Stimulated activated naive CD8-positive, alpha-beta T cell treated with anti-CD3 and anti-CD28 coated beads, Interleukin-15, Interleukin-2, amounts not matched to agents 100 U/mL and 50 U/mL, for 24 hours (primary cell): Measurements from ENCODE around the gene SLC10A7.

Experiments used
- ATAC-seq: fragments of 150-1000 bp; cut with Tn5 transposase; one replicate; pipeline ENCODE4 v1.10.0; 2021
- DNase-seq: peaks from one replicate; pipeline ENCODE4 v3.0.0; 2021

SLC10A7 gene

GRCh38 chr4:146494143-146494542 is 27.6 kb downstream of the SLC10A7 start:
- ATAC-seq (no peak), DNase-seq (no peak)

- ATAC-seq (no peak), DNase-seq (no peak)
Measured at GRCh38 chr4:146490106-146490505, 31.6 kb downstream of the SLC10A7 start.

DNA sequence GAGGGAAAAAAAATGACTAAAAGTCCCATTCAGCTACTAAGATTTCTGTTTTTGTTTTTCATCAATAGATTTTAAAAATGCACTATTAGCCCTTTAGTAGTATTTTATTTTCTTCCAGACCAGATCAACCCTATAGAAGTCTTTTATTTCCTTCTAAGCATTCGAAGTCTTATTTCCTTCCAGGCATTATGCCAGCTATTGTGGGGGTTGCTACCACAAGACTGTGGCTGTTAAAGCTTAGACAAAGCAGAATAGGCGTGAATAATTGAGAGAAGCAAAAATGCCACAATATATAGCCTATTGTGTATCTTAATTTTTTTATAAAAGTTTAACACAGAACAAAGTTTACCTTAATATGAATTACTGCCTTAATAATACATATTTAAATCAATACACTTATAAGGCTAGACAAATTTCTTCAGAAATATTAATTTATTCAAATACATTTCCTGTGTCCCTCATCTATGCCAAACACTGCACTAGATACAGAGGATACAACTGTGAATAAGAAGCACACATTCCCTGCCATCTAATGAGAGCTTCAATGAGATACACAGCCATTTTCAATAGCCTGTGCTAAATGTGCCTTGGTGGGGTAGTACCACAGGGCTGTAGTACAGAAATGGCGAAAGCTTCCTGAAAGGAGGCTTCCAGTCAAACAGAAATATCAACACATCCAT is 33.1 kb downstream of the SLC10A7 start:
- ATAC-seq, result no peak
- no peak for DNase-seq

DNA sequence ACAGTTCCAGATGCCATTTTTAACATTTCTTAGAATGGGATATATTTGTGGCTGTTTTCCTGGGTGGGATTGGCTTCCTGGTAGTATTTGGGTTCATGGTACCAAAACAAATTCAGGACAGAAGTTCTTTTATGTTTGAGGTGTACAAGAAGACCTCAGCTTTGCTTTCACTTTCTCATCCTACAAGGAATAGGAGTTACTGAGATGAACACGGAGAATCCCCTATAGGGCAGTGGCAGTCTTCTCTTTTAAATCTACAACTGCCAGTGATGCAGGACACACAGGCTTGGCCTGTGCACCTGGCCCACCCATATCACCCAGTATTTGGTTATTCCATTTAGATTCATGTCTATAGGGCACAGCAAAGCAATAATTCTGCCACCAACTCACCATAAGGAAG is 35.2 kb downstream of the SLC10A7 start:
- ATAC-seq (peak; percentile 36), DNase-seq (no peak)

DNA sequence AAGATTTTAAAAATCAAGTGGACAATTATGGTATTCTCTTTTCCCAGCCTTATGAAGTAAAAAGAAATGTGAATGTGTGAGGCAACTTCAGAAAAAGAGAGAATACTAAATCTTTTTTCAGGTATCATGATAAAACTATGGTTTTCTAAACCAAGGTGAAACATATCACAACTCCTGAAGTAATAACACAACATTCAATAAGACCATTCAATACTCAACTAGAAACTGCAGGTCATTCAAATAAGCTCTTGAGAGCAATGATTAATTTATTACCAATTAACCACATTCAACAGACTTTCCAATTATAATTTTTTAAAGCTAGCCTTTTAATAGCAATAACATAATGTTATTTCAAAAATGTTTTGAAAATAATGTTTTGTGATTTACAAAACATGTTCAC is 35.8 kb downstream of the SLC10A7 start:
- ATAC-seq, result no peak
- DNase-seq, result no peak

DNA sequence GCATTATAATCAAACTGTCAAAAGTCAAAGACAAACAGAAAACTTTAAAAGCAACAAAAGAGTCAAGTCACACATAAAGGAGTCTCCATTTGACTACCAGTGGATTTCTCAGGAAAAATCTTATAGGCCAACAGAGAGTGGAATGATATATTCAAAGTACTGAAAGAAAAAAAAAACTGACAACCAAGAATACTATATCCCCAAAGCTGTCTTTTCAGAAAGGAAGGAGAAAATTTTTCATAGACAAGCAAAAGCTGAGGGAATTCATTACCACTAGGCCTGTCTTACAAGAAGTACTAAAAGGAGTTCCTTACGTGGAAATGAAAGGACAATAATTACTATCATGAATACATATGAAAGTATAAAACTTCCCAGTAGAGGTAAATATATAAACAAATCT is 39.0 kb downstream of the SLC10A7 start:
- ATAC-seq, result no peak

DNA sequence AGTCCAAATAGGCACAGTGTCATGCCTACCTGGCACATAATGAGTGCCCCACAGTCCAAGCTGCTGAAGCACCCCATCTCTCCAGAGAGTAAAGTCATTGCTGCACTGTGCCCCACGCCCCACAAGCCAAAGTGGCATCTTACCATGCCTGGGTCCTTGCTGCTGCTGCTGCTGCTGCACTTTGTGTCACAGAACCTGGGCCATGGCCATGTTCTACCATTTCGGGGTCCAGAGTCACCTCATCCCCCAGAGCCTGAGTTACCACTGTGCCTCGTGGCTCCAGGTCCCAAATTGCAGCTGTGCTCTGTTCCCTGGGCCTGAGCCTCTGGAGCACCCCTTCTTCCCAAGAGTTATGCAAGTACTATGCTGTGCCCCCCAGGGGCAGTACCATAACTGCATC is 40.5 kb downstream of the SLC10A7 start:
- DNase-seq, result no peak
- ATAC-seq, result no peak

More for the DNA sequence above, 39.0 kb downstream of the SLC10A7 start:
- no peak for DNase-seq

DNA sequence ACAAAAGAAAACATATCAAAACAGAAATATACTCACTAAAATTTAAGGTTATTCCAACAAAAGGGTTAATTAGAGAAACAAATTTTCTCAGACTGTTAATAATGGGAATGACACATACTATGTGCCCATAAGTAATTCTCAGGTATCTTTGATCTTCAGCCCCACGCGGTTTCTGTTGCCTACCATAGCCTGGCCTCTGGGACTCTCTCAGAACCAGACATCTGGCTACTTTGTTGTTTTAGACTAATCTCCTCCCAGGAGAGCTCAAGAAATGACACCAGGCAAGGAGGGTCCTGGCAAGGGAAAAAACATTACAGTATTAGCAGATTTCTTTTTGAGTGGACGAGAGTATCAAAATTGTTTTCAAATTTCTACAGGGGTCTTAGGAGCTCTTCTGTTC is 43.7 kb downstream of the SLC10A7 start:
- DNase-seq (no peak), ATAC-seq (no peak)

DNA sequence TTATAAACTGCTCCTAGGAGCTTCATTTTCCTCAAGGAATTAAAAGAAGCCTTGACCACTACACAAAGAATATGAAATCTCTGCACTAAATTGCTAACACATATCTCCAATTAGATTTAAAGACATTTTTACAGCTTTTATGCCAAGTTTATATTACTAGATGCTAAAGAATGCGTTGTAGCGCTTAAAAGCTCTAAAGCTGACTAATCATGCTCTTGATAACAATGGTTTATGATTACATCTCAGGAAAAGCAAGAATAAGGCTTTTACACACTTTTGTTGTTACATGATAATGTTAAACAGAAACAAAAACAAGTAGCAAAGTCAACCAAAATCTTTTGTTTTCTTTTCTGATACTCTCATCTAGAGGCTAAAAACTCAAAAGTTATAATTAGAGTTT is 44.7 kb downstream of the SLC10A7 start:
- DNase-seq, result no peak
- ATAC-seq, result no peak

DNA sequence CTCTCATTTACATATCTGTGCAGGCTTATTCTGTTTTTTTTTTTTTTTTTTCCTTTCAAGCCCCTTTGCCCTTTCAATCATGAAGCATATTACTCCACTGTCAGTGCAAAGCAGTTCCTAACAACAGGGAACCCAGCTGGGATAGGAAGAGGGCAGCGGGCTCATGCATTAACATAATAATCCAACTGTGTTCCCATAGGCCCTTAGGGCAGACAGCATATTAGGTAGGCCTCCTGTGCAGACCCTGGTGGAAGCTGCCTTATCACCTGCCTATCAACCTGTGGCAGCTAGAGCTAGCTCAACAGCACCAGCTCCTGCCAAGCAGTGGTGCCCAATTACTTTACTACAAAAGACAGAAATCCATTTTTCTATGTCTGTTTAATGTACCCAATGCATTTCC is 49.3 kb downstream of the SLC10A7 start:
- ATAC-seq (no peak), DNase-seq (no peak)

DNA sequence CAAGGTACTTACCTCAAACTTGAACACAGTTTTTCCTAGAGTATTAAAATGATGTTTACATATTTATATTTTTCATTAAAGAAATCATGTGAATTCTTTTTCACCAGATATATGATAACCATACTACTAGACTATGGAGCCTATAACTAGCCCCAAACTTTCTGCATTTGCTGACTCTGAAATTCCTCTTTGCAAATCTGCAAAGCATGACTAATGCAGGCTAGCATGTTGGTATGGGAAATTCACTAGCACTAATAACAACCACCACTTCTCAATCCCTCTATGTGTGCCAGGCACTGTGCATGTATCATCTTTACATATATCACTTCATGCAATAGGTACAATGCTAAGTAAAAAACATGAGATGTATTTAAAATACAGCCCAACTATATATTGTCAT is 51.1 kb downstream of the SLC10A7 start:
- DNase-seq, result no peak

GRCh38 chr4:146469022-146469421 is 52.7 kb downstream of the SLC10A7 start:
- ATAC-seq (no peak), DNase-seq (no peak)

More for the DNA sequence above, 51.1 kb downstream of the SLC10A7 start:
- no peak for ATAC-seq

DNA sequence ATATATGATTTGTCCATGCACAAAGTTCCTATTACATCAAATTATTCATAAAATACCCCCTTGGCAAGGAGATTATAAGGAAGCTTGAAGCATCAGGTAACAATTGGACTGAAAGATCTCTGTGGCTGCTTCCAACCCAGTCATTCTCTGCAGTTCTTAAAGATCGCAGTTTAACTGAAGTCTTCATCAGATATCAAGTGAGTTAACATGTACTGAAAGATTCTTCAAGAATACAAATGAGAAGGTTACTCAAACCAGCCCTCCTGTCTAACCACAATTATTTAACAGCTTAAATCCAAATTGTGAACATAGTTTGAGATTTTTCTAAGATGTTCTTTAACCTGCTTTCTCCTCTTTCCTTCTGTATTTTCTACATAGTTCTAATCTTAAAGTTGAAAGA is 56.1 kb downstream of the SLC10A7 start:
- DNase-seq, result no peak
- no peak for ATAC-seq

DNA sequence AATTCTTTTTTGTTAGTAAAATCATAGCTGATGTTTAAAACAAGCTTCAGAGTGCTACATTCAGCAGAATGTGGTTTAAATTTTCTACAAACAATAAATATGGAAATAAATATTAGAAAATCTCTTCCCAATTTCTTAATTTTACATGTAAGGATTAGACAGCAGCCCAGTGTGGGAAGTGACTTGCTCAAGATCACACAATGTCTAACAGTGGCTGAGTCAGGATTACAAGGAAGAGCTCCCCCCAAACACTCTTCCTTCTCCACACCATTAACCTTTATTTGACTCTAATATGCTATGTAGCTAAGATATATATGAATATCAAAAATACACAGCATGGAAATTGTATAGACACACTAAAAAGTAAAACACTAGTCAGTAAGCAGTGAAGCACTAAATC is 59.5 kb downstream of the SLC10A7 start:
- ATAC-seq (no peak), DNase-seq (no peak)

DNA sequence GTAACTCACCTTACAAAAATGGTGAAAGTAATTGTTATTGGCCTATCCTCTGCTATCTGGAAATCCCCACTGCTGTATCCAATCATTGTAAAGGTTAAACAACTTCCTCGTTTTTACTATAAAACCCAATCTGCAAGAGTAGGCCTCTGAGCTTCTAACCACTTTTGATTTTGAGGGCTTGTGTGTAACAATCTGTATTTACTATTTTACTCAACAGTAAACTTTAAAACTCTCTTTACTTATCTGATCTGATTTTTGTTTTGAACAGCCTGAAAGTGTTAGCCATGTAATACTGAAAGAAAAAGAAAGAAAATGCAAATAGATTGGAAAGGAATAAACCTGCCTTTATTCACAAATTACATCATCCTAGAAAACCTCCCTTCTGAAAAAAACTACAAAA is 63.1 kb downstream of the SLC10A7 start:
- no peak for DNase-seq
- ATAC-seq, result peak; percentile 98

GRCh38 chr4:146456681-146457080 is 65.1 kb downstream of the SLC10A7 start:
- ATAC-seq (no peak), DNase-seq (no peak)

- ATAC-seq, result no peak
Measured at GRCh38 chr4:146453181-146453807, 68.4 kb downstream of the SLC10A7 start.

GRCh38 chr4:146450524-146450923 is 71.2 kb downstream of the SLC10A7 start:
- ATAC-seq, result peak; percentile 87
- no peak for DNase-seq

More at GRCh38 chr4:146453181-146453807, 68.4 kb downstream of the SLC10A7 start:
- DNase-seq, result no peak

GRCh38 chr4:146446555-146446954 is 75.2 kb downstream of the SLC10A7 start:
- DNase-seq (no peak), ATAC-seq (no peak)

GRCh38 chr4:146445198-146446150 is 76.3 kb downstream of the SLC10A7 start:
- DNase-seq (no peak), ATAC-seq (no peak)

DNA sequence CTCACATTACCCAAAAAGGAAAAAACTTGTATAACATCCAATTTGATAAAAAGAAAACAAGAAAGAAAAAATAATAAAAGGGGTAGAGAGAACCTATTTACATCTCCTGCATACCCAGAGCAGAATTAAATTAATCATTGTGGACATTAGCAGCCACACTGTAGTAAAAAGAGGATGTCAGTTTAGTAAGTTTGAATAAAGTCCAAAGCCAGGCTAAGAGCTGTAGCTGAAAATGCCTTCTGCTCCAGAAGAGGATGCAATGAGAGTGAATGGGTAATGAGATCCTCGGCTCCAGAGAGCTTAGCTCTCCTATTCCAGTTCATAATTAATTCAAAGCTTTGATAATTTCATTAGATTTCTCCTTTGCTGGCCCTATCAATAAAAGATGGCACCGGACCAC is 78.2 kb downstream of the SLC10A7 start:
- DNase-seq, result no peak
- ATAC-seq, result no peak

DNA sequence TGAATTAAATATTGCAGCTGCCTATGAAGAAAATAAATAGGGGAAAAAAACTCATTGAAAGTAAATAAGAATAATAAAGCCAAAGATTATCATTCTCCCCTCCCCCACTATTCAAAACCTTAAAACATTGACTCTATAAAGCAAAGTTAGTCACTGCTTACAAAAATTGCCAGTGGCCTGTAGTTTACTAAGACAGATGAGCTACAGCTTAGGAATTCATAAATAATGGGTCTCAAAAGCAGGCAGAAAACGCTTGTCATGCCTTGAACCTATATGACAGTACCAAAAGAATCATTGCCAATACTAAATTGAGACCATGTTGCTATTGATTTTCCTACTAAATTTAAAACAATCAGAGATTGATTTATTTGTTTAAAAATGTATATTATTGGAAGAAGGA is 78.9 kb downstream of the SLC10A7 start:
- DNase-seq, result no peak
- no peak for ATAC-seq

- DNase-seq (no peak), ATAC-seq (no peak)
Measured at GRCh38 chr4:146439999-146440398, 81.7 kb downstream of the SLC10A7 start.
